HG03565 (cell line): Measurements from ENCODE around the gene CCM2.
"Not testable (repeated sequence)": the region's sequence is repeated elsewhere in the genome, so short reads cannot be mapped to it uniquely, and the experiment has no call there.

Source experiments
- ATAC-seq: cut with Tn5 transposase; IDR thresholded peaks from one replicate; pipeline ENCODE4 v1.9.1; 2021; ENCODE audit warnings: mild to moderate bottlenecking, moderate library complexity; ENCODE audit not compliant: unreplicated experiment

CCM2 gene

GRCh38 chr7:44981035-44981706, 18.8 kb upstream of the CCM2 start:
- ATAC-seq = no peak

- ATAC-seq = no peak
Observed at GRCh38 chr7:44982535-44982923, 17.5 kb upstream of the CCM2 start.

GRCh38 chr7:44982970-44983369, 17.0 kb upstream of the CCM2 start:
- ATAC-seq = no peak

- ATAC-seq = no peak
Observed at GRCh38 chr7:44983742-44984477, 16.1 kb upstream of the CCM2 start.

GRCh38 chr7:44984478-44984758, 15.6 kb upstream of the CCM2 start:
- ATAC-seq = no peak

GRCh38 chr7:44985033-44985695, 14.8 kb upstream of the CCM2 start:
- no peak for ATAC-seq

GRCh38 chr7:44985900-44986217, 14.1 kb upstream of the CCM2 start:
- no peak for ATAC-seq

- ATAC-seq = peak; percentile 91
Observed at GRCh38 chr7:44986218-44987053, 13.6 kb upstream of the CCM2 start.

GRCh38 chr7:44987457-44987856, 12.5 kb upstream of the CCM2 start:
- no peak for ATAC-seq

GRCh38 chr7:44987996-44988395, 12.0 kb upstream of the CCM2 start:
- ATAC-seq = no peak

- no peak for ATAC-seq
Observed at GRCh38 chr7:44988701-44989100, 11.3 kb upstream of the CCM2 start.

- ATAC-seq = no peak
Observed at GRCh38 chr7:44989132-44989531, 10.9 kb upstream of the CCM2 start.

- ATAC-seq = no peak
Observed at GRCh38 chr7:44990109-44991023, 9.6 kb upstream of the CCM2 start.

- not testable (repeated sequence) for ATAC-seq
Observed at GRCh38 chr7:44992004-44992795, 7.8 kb upstream of the CCM2 start.

- ATAC-seq = no peak
Observed at GRCh38 chr7:44994877-44995554, 5.0 kb upstream of the CCM2 start.

- no peak for ATAC-seq
Observed at GRCh38 chr7:44995555-44996493, 4.2 kb upstream of the CCM2 start.

GRCh38 chr7:44998153-44998871, 1.7 kb upstream of the CCM2 start:
- ATAC-seq = no peak
